A549 (cell line): ENCODE measurements around the gene TXNIP. TPM values are rescaled to one million over a fixed set of nuclear protein-coding genes. Genes with fewer than 3 reads are reported as not detected.

Experiments used
- ATAC-seq, 2 experiments: fragments of 200-7000 bp in 1 of 2; fragments of >200 bp in 1 of 2; cut with Nextera tagmentation in 1 of 2; cut with Tn5 transposase in 1 of 2; 3 replicates each; pipeline versions ENCODE4 v1.8.0 to v1.9.1; 2018 to 2020; ENCODE audit warnings: mild to moderate bottlenecking in 1 of 2, moderate library complexity in 1 of 2
- CTCF ChIA-PET: fragments of 300-600 bp; sonication (Branson Sonifier 250); formaldehyde crosslinking; extraction: SDS; loops from one replicate; lab custom pipeline; 2021; ENCODE audit warnings: antibody characterized with exemption, inconsistent platforms; lab: Yijun Ruan, JAX
- POLR2A ChIA-PET: fragments of 350-600 bp; formaldehyde crosslinking; extraction: SDS; loops from one replicate; lab custom pipeline; 2021; ENCODE audit warnings: antibody characterized with exemption, inconsistent platforms; lab: Yijun Ruan, JAX
- DNase-seq, 2 experiments: peaks; one replicate each; pipeline versions ENCODE4 v3.0.0 to v3.0.0-alpha.2; 2011 to 2016; ENCODE audit warnings: low read depth in 1 of 2, low spot score in 1 of 2
- FAIRE-seq: peaks from 2 replicates; lab custom pipeline; 2011; peaks lifted over from hg19 to GRCh38; lab: Jason Lieb, UNC
- H3K27ac ChIP-seq, 2 experiments: fragments of >200 bp; sonication (Bioruptor Twin); formaldehyde crosslinking; 3 replicates each; pipeline ENCODE4 v1.5.1; 2016 to 2017
- H3K4me1 ChIP-seq: fragments of >200 bp; sonication (Bioruptor Twin); formaldehyde crosslinking; 3 replicates; pipeline ENCODE4 v1.6.1; 2016
- H3K4me2 ChIP-seq: fragments of >200 bp; sonication (Bioruptor Twin); formaldehyde crosslinking; 3 replicates; pipeline ENCODE4 v1.6.1; 2016
- H3K4me3 ChIP-seq: fragments of >200 bp; sonication (Bioruptor Twin); formaldehyde crosslinking; 3 replicates; pipeline ENCODE4 v1.5.1; 2016
- H3K9me3 ChIP-seq: fragments of >200 bp; sonication (Bioruptor Twin); formaldehyde crosslinking; 3 replicates; pipeline ENCODE4 v1.6.1; 2016
- EHF ChIP-seq: fragments of 250-450 bp; sonication (Bioruptor Pico); IDR thresholded peaks from 2 replicates; pipeline ENCODE4 v1.5.0; 2020; ENCODE audit warnings: mild to moderate bottlenecking
- EHMT2 ChIP-seq: fragments of 200-600 bp; sonication (generic); IDR thresholded peaks from 2 replicates; pipeline ENCODE4 v1.6.1; 2016; ENCODE audit warnings: antibody characterized with exemption, low read depth, mild to moderate bottlenecking, moderate library complexity
- ELK1 ChIP-seq: fragments of 150-350 bp; IDR thresholded peaks from 2 replicates; pipeline ENCODE4 v1.6.1; 2014; ENCODE audit warnings: low read depth, mild to moderate bottlenecking, low read length
- ESRRA ChIP-seq: fragments of 150-350 bp; IDR thresholded peaks from 2 replicates; pipeline ENCODE4 v1.6.1; 2014; ENCODE audit warnings: mild to moderate bottlenecking, low read length, borderline replicate concordance
- FOSL2 ChIP-seq, 2 experiments: fragments of 450-650 bp in 1 of 2; fragments of >200 bp in 1 of 2; sonication (Bioruptor Twin) in 1 of 2; formaldehyde crosslinking; IDR thresholded peaks; 2 replicates each; pipeline versions ENCODE4 v1.5.0 to v1.6.1; 2016 to 2020; ENCODE audit warnings: mild to moderate bottlenecking in 1 of 2, moderate library complexity in 1 of 2
- GATA3 ChIP-seq: IDR thresholded peaks from 2 replicates; pipeline ENCODE4 v1.6.1; 2012; ENCODE audit warnings: borderline replicate concordance
- JUN ChIP-seq, 2 experiments: fragments of >200 bp; sonication (Bioruptor Twin); formaldehyde crosslinking; IDR thresholded peaks; 2 replicates in 1 of 2; 3 replicates in 1 of 2; pipeline ENCODE4 v1.6.1; 2016 to 2017
- MAFK ChIP-seq: fragments of 450-650 bp; IDR thresholded peaks from 2 replicates; pipeline ENCODE4 v1.6.1; 2014; ENCODE audit not compliant: partially characterized antibody
- MAZ ChIP-seq: fragments of 150-350 bp; IDR thresholded peaks from 2 replicates; pipeline ENCODE4 v1.6.1; 2014; ENCODE audit warnings: antibody characterized with exemption, low read depth, low read length, borderline replicate concordance
- NPAS2 ChIP-seq: fragments of 250-450 bp; sonication (Bioruptor Pico); IDR thresholded peaks from 2 replicates; pipeline ENCODE4 v1.8.0; 2022; ENCODE audit warnings: mild to moderate bottlenecking, moderate library complexity, borderline replicate concordance
- POLR2A ChIP-seq: IDR thresholded peaks from 2 replicates; pipeline ENCODE4 v1.6.1; 2012; ENCODE audit warnings: mild to moderate bottlenecking, low read length
- POLR2AphosphoS2 ChIP-seq: conservative IDR thresholded peaks from 2 replicates; pipeline ENCODE4 v1.6.1; 2012; ENCODE audit warnings: low read length, improper control_type of control experiment, inconsistent platforms
- RFX5 ChIP-seq: fragments of 450-650 bp; IDR thresholded peaks from 2 replicates; pipeline ENCODE4 v1.7.1; 2014; ENCODE audit warnings: antibody characterized with exemption, mild to moderate bottlenecking, moderate library complexity
- TP53 ChIP-seq: fragments of 250-450 bp; sonication (Bioruptor Pico); IDR thresholded peaks from 2 replicates; pipeline ENCODE4 v1.5.0; 2021; ENCODE audit warnings: mild to moderate bottlenecking, moderate library complexity
- ZFP36 ChIP-seq: fragments of 450-650 bp; IDR thresholded peaks from 2 replicates; pipeline ENCODE4 v1.6.1; 2014; ENCODE audit warnings: borderline replicate concordance; ENCODE audit not compliant: partially characterized antibody
- WGBS: methylation state at CpG from one replicate; pipeline ENCODE4 v1.1.6; 2017; ENCODE audit errors: missing lambda C conversion rate; 5-methylcytosine and 5-hydroxymethylcytosine counted together
- polyA plus RNA-seq, 4 experiments: library from polyadenylated mRNA; depleted of rRNA in 3 of 4; stranded (reverse); fragments of >200 nt; fragmentation: RNase III in 1 of 4; extraction: RNeasy Plus Mini Kit Qiagen cat#74134 plus additional on column Dnase treatment in 1 of 4; gene quantifications; 2 replicates in 3 of 4; 3 replicates in 1 of 4; pipeline ENCODE4 v1.2.3, GENCODE V29; 2011 to 2017
- TF ChIP-seq, protein P1 (sequence below): IDR thresholded peaks from 2 replicates; pipeline ENCODE4 v1.6.1; 2012
- TF ChIP-seq, protein P2 (sequence below): fragments of 200-600 bp; sonication (generic); IDR thresholded peaks from 2 replicates; pipeline ENCODE4 v1.6.1; 2016; ENCODE audit warnings: antibody characterized with exemption, mild to moderate bottlenecking, moderate library complexity

Gene TXNIP
- polyA plus RNA-seq, 2 of the 4 experiments (the other 2 are of a cell fraction): 3.1 TPM; not detected in 1

DNA sequence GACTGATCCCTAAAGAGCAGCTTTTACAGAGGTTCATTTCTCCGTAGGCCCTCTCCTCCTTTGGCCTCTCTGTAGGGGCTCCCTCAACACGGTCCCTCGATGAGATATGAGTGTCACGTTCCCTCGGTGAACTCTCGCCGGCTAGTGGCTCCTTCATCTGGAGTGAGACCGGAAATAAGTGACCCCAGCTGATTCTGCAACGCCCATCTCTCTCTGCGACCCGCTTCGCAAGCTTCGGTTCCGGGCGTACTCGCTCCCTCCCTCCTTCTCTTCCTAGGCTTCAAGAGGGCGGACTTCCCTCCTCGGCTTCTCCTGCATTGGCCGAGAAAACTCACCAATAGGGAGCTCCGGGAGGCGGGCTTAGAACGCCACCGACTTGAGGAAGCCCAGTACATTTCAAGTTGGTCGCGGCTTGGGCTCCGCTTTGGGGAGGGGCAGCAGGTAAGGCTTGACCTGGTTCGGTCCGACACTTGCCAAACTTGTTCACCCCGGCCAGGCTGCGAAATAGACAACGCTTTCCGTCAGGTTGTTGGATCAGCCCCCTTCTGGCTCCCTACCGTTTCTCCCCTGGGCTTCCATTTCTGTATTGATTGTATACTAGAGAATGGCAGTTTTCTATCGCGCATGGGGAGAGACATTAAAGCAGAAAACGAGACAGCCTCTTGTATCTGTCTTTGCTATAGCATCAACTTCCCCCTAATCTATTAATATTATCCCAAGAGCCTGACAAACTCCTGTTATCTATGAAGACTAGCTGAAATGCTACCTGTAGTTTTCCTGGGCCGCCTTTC lies 31.9 kb downstream of the TXNIP start, which contains the start of the genes ANKRD34A and POLR3GL:
ANKRD34A (minus strand) TSS at position 248 of the 791 bp plus-strand sequence. CDS start 2,816 bp downstream, outside the sequence.
POLR3GL (plus strand) TSS at position 363 of the 791 bp plus-strand sequence. CDS start 10,176 bp downstream, outside the sequence.
- POLR2A ChIA-PET: interaction anchor here (0.6 to 3.1 kb wide), 10 partner anchors 9 to 105 kb away, joined by 3 to 39 read pairs (median 4); partner anchors contain the start of genes PIAS3 and RBM8A
- WGBS: 6% methylated on average over 30 of the region's 37 CpGs
- Histone ChIP-seq H3K4me2 (peak within 1 kb of the TSS; percentile 92), H3K27ac (peak within 1 kb of the TSS; percentile 78 to 87), H3K4me1 (peaks cover 39% of the 10 kb centered on the region), H3K9me3 (peaks cover 10% of the 10 kb centered on the region; the same call in 2 of the 3 replicates), H3K4me3 (peak within 1 kb of the TSS; percentile 55)
- FAIRE-seq: no peak
- DNase-seq: peak; percentile 93 to 95
- peak; percentile 84 to 92 for ATAC-seq
- CTCF ChIA-PET: interaction anchor here (0.8 to 9.1 kb wide), 9 partner anchors 15 to 73 kb away, joined by 3 to 110 read pairs (median 4); partner anchors contain the start of genes ITGA10 and RBM8A
- no peak for TF ChIP-seq ZFP36
- TF ChIP-seq, protein P1, sequence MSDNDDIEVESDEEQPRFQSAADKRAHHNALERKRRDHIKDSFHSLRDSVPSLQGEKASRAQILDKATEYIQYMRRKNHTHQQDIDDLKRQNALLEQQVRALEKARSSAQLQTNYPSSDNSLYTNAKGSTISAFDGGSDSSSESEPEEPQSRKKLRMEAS: peak; percentile 67
- no peak for TF ChIP-seq TP53
- TF ChIP-seq POLR2A: peak; percentile 79
- no peak for TF ChIP-seq GATA3
- TF ChIP-seq EHMT2: no peak
- TF ChIP-seq POLR2AphosphoS2: no peak
- peak in 1 of 2 experiments; percentile 59; a peak in 1 of 5 replicates for TF ChIP-seq JUN (IDR thresholded peaks at IDR 0.05)

- DNase-seq: peak in 1 of 2 experiments; percentile 34
- H3K4me1 ChIP-seq: peaks cover 41% of the 10 kb centered on the region
- ChIA-PET CTCF (interaction anchor here (1.2 to 9.1 kb wide), 6 partner anchors 16 to 71 kb away, joined by 3 to 110 read pairs (median 6); partner anchors contain the start of genes ITGA10 and RBM8A), POLR2A (interaction anchor here (1.0 to 3.1 kb wide), 7 partner anchors 16 to 104 kb away, joined by 3 to 39 read pairs (median 7); partner anchors contain the start of genes PIAS3 and RBM8A)
- H3K27ac ChIP-seq: peak overlapping the region; percentile 78 to 87
- 59% methylated on average over 5 of the region's 5 CpGs for WGBS
- H3K4me2 ChIP-seq: peak overlapping the region; percentile 92
- no peak for FAIRE-seq
- ATAC-seq: no peak
- peaks cover 10% of the 10 kb centered on the region; the same call in 2 of the 3 replicates for H3K9me3 ChIP-seq
- H3K4me3 ChIP-seq: peak overlapping the region; percentile 55
- no peak for TF ChIP-seq EHMT2
- no peak for TF ChIP-seq RFX5
- TF ChIP-seq GATA3: no peak
- no peak for TF ChIP-seq NPAS2 (CRISPR knock-in tag)
- no peak for TF ChIP-seq MAZ
- no peak for TF ChIP-seq ELK1
- no peak for TF ChIP-seq MAFK
- TF ChIP-seq ESRRA: no peak
- no peak for TF ChIP-seq FOSL2 (IDR thresholded peaks at IDR 0.05)
- no peak for TF ChIP-seq FOSL2 (CRISPR knock-in tag; IDR thresholded peaks at IDR 0.05)
- TF ChIP-seq, protein P2, sequence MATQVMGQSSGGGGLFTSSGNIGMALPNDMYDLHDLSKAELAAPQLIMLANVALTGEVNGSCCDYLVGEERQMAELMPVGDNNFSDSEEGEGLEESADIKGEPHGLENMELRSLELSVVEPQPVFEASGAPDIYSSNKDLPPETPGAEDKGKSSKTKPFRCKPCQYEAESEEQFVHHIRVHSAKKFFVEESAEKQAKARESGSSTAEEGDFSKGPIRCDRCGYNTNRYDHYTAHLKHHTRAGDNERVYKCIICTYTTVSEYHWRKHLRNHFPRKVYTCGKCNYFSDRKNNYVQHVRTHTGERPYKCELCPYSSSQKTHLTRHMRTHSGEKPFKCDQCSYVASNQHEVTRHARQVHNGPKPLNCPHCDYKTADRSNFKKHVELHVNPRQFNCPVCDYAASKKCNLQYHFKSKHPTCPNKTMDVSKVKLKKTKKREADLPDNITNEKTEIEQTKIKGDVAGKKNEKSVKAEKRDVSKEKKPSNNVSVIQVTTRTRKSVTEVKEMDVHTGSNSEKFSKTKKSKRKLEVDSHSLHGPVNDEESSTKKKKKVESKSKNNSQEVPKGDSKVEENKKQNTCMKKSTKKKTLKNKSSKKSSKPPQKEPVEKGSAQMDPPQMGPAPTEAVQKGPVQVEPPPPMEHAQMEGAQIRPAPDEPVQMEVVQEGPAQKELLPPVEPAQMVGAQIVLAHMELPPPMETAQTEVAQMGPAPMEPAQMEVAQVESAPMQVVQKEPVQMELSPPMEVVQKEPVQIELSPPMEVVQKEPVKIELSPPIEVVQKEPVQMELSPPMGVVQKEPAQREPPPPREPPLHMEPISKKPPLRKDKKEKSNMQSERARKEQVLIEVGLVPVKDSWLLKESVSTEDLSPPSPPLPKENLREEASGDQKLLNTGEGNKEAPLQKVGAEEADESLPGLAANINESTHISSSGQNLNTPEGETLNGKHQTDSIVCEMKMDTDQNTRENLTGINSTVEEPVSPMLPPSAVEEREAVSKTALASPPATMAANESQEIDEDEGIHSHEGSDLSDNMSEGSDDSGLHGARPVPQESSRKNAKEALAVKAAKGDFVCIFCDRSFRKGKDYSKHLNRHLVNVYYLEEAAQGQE: no peak
- no peak for TF ChIP-seq JUN (IDR thresholded peaks at IDR 0.05)
- no peak for TF ChIP-seq EHF (CRISPR knock-in tag)
These were observed 32.9 kb downstream of the TXNIP start for GRCh38 chr1:145963265-145964019.
